HG03565 (cell line): ENCODE results near the gene XK.

Experiments used
- ATAC-seq: cut with Tn5 transposase; IDR thresholded peaks from one replicate; pipeline ENCODE4 v1.9.1; 2021; ENCODE audit warnings: mild to moderate bottlenecking, moderate library complexity; ENCODE audit not compliant: unreplicated experiment

Gene XK

DNA sequence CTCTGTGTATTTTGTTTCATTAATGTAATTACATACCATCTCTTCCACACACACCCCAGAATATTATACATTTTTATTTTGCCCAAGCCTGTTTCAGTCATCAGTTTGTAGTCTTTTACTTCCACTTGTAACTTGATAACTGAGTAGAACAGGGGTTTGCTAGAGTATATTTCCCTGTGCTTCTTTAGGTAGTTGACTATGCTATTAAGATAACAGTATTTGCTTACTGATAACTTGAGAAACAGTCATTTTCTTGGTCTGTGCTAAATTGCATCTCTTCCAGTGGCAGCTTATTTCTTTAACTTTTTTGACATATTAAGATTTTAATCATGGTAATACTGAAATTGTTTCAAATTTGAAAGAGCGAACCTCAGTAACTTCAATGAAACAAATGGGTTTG, 7.0 kb upstream of the XK start:
- no peak for ATAC-seq

DNA sequence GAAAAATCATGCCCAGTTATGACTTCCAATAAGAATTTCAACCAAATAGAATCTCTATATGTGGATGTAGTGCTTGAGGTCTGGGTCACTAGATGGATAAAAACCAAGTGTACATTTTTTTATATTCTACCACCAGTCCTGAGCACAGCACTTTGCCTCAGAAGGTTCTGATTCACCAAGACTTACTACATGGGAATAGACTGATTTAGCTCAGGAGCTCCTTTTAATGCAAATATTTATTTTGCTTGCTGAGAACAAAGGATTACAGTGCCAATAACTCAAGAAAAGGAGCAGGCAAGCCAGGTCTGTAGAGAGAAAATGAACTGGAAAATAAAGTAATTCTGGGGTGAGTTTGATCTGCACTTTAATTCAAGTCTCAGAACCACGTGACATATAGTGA, 6.4 kb upstream of the XK start:
- no peak for ATAC-seq

DNA sequence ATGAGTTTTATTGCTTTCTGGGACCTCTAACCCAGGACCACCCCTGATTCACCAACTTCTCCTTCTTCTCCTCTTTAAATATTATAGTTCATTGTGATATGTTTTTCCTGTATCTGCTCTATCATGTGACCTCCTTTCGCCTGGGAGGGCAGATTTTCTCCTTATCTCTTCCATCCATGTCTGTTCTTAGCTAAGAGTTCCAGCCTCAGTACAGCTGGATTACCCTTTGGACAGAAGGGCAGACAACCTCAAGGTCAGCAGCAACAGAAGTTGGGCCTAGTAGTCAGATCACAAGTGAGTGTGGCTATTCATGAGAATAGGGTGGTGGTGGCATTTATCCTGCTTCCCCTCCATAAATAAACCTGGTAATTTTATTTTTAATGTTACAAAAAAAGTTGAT, 5.7 kb upstream of the XK start:
- no peak for ATAC-seq

- no peak for ATAC-seq
Observed at GRCh38 chrX:37684426-37684825, 1.2 kb upstream of the XK start.

- no peak for ATAC-seq
Observed at GRCh38 chrX:37684973-37685372, 618 bp upstream of the XK start.

DNA sequence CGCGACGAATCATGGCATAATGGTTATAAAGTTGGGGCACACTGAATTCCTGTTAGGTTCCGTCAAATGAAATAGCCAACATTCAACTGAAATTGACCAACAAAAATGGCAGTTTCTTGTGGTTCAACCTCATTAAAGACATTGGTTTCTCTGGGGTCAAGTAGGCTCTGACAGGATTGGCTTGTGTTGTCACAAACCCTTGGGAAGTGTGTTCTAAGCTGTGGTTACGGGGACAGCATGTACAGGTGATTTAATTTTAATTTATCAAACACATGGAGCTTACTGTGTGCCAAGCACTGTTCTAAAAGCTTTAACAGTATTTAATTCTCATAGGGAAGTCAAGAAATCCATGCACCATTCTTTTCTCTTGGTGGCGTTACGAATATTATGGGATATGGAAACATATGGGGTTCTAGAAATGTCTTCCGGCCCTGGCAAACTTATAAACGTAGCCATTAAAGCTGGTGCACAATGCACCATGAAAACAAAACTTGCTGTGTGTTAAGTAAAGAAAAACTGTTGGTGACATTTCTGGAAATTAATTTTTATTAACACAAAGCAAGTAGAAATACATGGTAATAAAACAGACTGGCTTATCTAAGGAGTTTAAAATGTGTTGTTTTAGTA, 891 bp downstream of the XK start:
- ATAC-seq, result no peak

DNA sequence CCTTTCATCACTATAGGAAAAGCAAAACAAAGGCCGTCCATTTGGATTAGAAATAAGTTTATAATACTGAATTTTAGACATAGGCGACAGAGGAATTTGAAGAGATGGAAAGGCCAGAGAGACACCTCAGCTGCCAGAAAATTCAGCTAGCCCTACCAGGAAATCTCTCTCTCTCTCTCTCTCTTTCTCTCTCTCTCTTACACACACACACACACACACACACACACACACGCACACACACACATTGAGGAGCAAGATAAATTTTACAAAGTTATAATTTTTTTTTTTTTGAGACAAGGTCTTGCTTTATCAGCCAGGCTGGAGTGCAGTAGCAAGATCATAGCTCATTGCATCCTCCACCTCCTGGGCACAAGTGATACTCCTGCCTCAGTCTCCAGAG, 1.4 kb downstream of the XK start:
- no peak for ATAC-seq

- ATAC-seq, result no peak
Observed at GRCh38 chrX:37690119-37690518, 4.5 kb downstream of the XK start.

- no peak for ATAC-seq
Observed at GRCh38 chrX:37692918-37693317, 7.3 kb downstream of the XK start.

- no peak for ATAC-seq
Observed at GRCh38 chrX:37697169-37697760, 11.7 kb downstream of the XK start.

- ATAC-seq, result no peak
Observed at GRCh38 chrX:37701588-37701987, 16.0 kb downstream of the XK start.

- no peak for ATAC-seq
Observed at GRCh38 chrX:37711991-37712390, 26.4 kb downstream of the XK start.

GRCh38 chrX:37712458-37712857, 26.9 kb downstream of the XK start:
- no peak for ATAC-seq

GRCh38 chrX:37714479-37714878, 28.9 kb downstream of the XK start:
- no peak for ATAC-seq

DNA sequence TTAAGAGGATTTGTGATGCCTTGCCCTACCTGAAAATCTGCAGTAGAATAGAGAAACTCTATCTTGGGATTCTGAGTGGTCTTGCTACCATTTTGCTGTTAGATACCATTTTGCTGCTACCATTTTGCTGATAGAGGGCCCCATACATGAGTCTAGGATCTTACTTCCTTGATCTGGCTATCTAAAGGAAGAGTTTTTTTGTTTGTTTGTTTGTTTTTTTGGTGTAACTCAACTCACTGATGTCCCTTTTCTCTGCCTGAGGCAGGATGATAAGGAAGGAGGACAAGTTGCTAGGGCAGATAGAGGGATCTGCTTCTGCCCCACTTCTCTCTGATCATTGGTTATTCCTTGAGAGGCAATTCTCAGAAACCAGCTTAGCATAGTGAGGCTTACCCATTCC, 31.0 kb downstream of the XK start:
- ATAC-seq, result no peak

GRCh38 chrX:37717708-37718107, 32.1 kb downstream of the XK start:
- ATAC-seq, result no peak

DNA sequence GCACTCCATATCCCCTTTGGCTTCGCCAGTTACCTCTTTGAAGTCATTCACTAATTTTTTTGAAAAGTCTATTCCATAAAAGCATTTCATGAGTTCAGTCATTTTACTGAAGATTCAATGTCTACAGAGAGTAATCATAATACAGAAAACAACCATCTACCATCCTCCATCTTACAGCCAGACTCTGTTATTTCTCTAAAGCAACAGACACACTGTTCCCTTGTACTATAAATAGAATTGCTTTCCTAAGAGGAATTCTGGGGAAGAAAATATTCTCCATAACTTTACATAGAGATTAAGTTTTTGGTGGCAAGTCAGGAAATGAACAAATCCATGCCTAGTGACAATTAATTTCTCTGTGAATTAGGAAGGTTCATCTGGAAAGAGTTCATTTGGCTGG, 37.0 kb downstream of the XK start:
- ATAC-seq, result no peak

DNA sequence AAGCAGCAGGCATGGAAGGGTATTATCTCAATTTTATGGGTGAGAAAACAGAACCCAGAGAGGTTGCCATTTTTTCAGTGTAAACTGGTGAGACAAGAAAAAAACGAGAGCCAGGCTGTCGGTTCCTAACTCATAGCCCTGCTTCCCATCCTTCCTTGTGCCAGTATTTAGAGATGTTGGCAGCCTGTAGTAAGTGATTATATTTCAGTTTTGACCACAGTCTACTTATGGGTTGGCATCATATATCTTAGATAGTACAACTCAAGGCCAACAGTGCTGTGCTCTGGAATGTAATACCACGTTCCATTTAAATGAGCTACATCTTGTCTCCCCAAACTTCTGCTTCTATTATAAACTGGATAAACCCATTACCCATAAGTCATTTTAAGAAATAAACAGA, 40.8 kb downstream of the XK start:
- no peak for ATAC-seq

DNA sequence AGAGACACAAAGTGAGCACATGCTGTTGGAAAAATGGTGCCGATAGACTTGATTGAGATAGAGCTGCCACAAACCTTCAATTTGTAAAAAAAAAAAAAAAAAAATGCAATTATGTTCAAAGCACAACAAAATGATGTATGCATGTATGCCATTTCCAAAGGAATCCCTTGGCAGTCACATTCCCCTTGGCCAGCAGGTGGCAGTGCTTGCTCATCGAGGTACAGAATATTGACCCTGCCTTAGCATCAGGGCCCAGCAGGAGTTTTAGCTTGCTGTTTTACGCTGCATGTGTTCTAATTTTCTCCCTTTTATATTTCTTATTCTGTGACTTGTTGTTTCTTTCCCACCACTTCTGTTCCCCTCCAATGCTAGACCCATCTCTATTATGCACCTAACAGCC, 59.8 kb downstream of the XK start:
- peak; percentile 45 for ATAC-seq

- ATAC-seq, result peak; percentile 10
Observed at GRCh38 chrX:37745835-37746217, 60.2 kb downstream of the XK start.

- ATAC-seq, result peak; percentile 88
Observed at GRCh38 chrX:37746218-37746941, 60.8 kb downstream of the XK start.

- ATAC-seq, result no peak
Observed at GRCh38 chrX:37746951-37747350, 61.4 kb downstream of the XK start.

DNA sequence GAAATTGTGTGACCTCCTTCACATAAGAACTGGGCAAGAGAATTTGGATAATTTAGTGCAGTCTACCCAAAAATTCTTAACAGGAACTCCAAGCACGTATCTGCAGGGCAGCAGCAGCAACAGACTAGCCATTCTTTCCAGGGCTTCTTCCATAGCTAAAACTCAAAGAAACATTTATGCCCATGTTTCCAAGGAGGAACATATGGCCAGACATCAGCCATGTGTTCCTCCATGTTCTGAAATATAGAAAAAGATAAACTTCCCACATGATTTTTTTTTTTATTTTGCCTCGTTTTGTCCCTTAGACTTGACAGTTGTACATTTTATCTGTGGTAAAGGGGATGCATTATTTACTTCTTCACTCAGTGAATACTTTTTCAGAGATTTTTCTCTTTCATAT, 66.7 kb downstream of the XK start:
- ATAC-seq, result no peak
